SKM-1 treated with dmso at 0.1 percent for 144 hours (cell line): ENCODE results near the gene AP2A1.

Experiments used
- DNase-seq: peaks from one replicate; lab custom pipeline; 2025; ENCODE audit not compliant: unreplicated experiment; lab: John Stamatoyannopoulos, UW

AP2A1 gene

DNA sequence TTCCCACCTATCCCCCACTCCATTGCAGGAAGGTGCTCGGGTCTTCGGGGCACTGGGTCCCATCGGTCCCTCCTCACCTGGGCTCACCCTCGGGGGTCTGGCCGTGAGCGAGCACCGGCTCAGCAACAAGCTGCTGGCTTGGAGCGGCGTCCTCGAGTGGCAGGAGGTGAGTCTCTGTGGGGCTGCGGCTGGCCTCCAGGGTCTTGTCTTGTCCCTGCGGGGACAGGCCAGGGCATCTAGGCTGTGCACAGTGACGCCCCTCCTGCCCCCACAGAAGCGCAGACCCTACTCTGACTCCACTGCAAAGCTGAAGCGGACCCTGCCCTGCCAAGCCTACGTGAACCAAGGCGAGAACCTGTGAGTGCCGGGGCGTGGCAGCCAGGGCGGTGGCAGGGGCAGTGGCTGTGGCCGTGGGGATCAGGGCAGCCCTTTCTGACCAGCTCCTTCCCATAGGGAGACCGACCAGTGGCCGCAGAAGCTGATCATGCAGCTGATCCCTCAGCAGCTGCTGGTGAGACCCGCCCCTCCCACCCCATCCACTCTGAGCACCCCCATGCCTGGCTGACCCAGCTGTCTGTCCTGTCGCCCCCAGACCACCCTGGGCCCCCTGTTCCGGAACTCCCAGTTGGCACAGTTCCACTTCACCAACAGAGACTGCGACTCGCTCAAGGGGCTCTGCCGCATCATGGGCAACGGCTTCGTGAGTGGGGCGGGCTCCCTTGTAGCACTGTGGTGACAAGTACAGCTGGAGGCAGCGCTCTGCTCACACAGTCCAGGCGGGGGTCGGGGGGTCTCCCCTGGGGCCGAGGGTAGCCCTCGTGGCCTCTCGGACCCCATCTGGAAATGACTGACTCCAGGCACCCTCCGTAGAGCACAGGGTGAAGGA is 87.8 kb downstream of the AP2A1 start:
- DNase-seq: no peak

DNA sequence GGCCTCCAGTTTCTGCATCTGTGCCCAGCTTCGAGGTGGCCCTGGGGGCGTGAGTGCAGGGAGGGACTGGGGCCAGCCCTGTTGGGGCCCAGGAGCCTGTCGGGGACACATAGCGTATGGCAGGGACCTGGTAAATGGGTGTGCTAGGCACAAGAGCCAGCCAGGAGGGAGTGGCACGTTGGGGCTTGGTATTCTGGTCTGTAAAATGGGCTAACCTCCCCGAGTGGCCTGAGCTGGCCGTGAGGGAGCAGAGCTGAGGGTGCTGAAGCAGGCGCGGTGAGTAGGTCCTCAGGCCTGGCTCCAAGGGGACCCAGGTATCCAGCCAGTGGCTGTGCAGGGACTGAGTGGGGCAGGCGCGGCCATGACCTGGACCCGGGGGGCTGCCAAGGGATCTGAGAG is 88.5 kb downstream of the AP2A1 start:
- DNase-seq: no peak

DNA sequence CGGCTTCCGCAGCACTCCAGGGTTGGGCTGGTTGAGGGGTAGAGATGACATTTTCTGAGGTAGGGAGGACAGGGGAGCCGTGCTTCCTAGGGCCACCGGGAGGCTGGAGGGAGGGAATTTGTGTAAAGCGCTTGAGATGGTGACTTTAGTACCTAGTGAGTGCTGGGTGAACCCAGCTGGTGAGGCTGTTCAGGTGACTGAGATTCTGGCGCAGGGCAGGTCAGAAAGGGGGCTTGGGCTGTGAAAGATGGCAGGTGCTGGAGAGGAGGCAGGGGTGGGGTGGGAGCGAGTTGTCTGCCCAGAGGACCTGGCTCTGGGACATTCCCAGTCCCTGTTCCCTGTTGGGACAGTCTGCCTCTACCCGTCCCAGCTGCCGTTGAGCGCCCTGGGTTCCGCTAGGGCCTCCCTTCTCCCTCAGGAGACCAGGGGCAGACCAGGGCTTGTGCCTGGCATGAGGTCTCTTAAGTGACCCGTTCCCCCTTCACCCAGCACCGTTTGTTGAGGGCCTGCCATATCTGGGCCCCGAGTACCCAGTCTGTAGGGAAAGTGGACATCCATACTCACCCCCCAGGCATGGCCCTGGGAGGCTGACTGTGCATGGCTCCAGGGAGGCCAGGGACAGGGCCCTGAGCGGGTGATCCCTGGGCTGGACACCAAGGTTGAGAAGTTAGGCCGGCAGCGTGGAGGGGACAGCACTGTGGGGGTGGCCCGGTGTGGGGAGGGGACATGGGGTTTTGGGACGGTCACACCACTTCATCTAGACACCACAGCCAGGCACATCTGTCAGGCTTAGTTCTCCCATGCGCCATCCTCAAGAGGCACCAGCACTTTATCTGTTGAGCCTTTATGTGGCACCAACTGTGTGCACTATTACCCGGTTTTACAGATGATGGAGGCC is 89.1 kb downstream of the AP2A1 start:
- DNase-seq: no peak

DNA sequence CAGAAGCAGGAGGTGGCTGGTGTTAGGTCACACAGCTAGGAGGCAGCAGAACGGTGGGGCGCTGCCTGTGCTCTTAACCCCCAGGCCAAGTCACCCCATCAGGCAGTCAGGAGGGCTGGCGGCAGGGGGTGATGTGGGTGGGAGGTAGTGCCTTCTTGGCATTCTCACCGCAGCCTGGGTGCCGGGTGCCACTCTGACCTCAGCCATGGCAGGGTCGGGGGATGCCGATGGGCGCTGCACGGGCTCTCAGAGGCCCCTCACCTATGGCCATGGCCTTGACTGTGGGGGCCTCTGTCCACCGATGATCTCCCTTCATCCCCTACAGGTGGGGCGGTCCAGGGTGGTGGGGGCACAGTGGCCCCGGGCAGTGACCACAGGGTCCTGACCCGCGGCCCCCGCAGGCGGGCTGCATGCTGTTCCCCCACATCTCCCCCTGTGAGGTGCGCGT is 89.8 kb downstream of the AP2A1 start:
- DNase-seq: no peak
